Measurements from ENCODE around the gene PRSS1.
A peak's percentile ranks its signal among the peaks of the same experiment; 100 is the strongest.

GRCh38 chr7:142711746-142712616 lies 37.3 kb upstream of the PRSS1 start:
- TF ChIP-seq CTCF (conservative IDR thresholded peaks at IDR 0.05; ENCODE audit: low read depth, low read length) (peak; percentile 73), EZH2 (IDR thresholded peaks at IDR 0.05; ENCODE audit: borderline replicate concordance, low read depth, low read length, poor library complexity, severe bottlenecking) (no peak)

Measured in A673 (cell line).